WI38 (cell line): Measurements from ENCODE around the gene ITM2C.

Source experiments
- H3K4me3 ChIP-seq: 2 replicates; pipeline ENCODE4 v1.5.1; 2011; ENCODE audit warnings: low read depth, mild to moderate bottlenecking, control low read depth, low read length
- TF ChIP-seq, protein P1 (sequence below): IDR thresholded peaks from 2 replicates; pipeline ENCODE4 v1.5.1; 2012; ENCODE audit warnings: low read depth, mild to moderate bottlenecking, control low read depth, low read length

ITM2C gene

DNA sequence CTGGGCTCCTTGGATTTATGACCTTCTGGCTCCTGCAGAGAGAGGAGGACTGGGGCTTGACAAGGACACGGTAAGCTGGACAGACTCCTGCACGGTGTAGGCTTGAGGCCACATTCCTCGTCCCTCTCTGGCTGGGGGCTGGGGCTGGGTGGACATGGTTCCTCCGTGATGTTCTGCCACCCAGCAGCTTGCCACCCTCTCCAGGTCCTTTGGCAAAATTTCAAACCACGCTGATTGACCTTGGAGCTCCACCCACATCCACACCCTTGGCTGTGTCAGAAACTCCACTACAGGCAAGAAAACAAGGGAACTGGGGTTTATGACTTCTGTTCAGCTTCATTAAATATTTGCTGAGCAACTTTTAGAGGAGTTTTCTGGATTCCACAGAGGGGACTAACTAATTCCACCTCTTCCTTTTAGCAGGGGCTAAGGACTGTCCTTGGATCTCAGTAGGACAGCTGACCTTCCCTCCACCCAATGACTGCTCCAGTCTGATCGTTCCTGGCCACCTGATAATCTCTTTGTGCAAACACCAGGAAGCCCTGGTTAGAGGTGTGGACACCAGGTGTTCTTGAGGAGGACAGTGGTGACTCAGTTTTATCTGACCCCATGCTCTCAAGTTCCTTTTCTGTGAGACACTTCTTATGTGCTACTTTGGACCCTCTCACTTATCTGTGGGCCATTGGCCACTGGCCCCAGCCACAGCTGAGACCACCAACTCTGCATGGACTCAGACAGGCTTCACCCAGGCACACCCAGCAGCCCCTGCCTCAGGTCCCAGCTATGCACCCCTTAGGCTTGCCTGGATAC, 31.0 kb downstream of the ITM2C start:
- no peak overlapping the region for H3K4me3 ChIP-seq
- TF ChIP-seq, protein P1, sequence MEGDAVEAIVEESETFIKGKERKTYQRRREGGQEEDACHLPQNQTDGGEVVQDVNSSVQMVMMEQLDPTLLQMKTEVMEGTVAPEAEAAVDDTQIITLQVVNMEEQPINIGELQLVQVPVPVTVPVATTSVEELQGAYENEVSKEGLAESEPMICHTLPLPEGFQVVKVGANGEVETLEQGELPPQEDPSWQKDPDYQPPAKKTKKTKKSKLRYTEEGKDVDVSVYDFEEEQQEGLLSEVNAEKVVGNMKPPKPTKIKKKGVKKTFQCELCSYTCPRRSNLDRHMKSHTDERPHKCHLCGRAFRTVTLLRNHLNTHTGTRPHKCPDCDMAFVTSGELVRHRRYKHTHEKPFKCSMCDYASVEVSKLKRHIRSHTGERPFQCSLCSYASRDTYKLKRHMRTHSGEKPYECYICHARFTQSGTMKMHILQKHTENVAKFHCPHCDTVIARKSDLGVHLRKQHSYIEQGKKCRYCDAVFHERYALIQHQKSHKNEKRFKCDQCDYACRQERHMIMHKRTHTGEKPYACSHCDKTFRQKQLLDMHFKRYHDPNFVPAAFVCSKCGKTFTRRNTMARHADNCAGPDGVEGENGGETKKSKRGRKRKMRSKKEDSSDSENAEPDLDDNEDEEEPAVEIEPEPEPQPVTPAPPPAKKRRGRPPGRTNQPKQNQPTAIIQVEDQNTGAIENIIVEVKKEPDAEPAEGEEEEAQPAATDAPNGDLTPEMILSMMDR, result no peak

DNA sequence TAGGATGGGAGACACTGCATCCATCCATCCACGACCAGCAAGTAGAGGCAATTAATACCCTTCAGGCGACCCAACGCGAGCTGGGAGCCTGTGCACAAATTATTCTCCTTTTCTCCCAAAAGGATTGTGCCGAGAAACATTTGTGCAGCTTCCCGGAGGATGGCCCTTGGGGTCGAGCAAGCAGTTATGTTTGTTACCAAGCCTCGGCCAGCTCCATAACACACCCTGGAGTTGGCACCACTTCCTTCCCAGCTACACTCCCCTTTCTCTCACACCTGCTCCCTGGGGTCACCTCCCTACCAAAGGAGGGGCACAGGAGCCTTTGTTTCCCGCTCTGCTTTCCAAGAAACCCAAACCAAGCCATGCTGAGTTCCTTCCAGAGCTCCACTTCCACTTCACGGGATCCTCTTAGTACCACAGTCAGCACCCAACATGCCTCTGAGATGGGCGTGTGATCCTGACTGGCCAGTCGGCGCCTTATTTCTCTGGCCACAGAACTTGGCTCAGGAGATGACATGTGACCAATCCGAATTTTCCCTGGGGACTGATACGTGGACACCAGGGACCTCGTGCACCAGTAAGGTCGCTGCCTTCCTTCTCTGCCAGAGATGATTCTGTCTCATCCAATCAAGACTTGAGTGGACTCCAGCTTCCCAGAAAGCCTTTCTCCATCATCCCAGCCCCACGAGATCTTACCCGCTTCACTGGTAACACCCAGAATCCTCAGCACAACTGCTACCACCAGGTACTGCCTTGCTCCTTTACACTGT, 31.8 kb downstream of the ITM2C start:
- TF ChIP-seq, protein P1, result no peak
- H3K4me3 ChIP-seq, result no peak overlapping the region

GRCh38 chr2:230898016-230898712, 33.4 kb downstream of the ITM2C start:
- H3K4me3 ChIP-seq, result no peak overlapping the region
- TF ChIP-seq, protein P1, result no peak

- no peak overlapping the region for H3K4me3 ChIP-seq
Observed at GRCh38 chr2:230898713-230899091, 34.0 kb downstream of the ITM2C start.

GRCh38 chr2:230899287-230899686, 34.5 kb downstream of the ITM2C start:
- TF ChIP-seq, protein P1, result no peak
- no peak overlapping the region for H3K4me3 ChIP-seq

More at GRCh38 chr2:230898713-230899091, 34.0 kb downstream of the ITM2C start:
- TF ChIP-seq, protein P1, result no peak

- TF ChIP-seq, protein P1, result no peak
- no peak overlapping the region for H3K4me3 ChIP-seq
Observed at GRCh38 chr2:230899786-230900185, 35.0 kb downstream of the ITM2C start.
